Neural progenitor cell (in vitro differentiated cells): Measurements from ENCODE around the gene CEP128. TPM values are rescaled to one million over a fixed set of nuclear protein-coding genes. Genes with fewer than 3 reads are reported as not detected.
A peak's percentile ranks its signal among the peaks of the same experiment; 100 is the strongest.

Experiments used
- DNase-seq: peaks from one replicate; pipeline ENCODE4 v3.0.0-alpha.2; 2016; ENCODE audit warnings: low spot score
- H2AFZ ChIP-seq: fragments of 200-600 bp; sonication (generic); replicated peaks from 2 replicates; pipeline ENCODE4 v1.6.1; 2016; ENCODE audit warnings: antibody characterized with exemption
- H3F3A ChIP-seq: fragments of 200-600 bp; sonication (generic); 2 replicates; pipeline ENCODE4 v1.6.1; 2016; ENCODE audit warnings: antibody characterized with exemption, low read depth
- H3K27ac ChIP-seq: fragments of 200-600 bp; sonication (generic); 2 replicates; pipeline ENCODE4 v1.5.1; 2016; ENCODE audit warnings: mild to moderate bottlenecking
- H3K27me3 ChIP-seq: fragments of 200-600 bp; sonication (generic); 2 replicates; pipeline ENCODE4 v1.6.1; 2016; ENCODE audit warnings: mild to moderate bottlenecking, moderate library complexity
- H3K36me3 ChIP-seq: fragments of 200-600 bp; sonication (generic); 2 replicates; pipeline ENCODE4 v1.5.1; 2016
- H3K4me1 ChIP-seq: fragments of 200-600 bp; sonication (generic); 2 replicates; pipeline ENCODE4 v1.6.1; 2016; ENCODE audit warnings: mixed run types
- H3K4me2 ChIP-seq: fragments of 200-600 bp; sonication (generic); 2 replicates; pipeline ENCODE4 v1.6.1; 2016
- H3K4me3 ChIP-seq: fragments of 200-600 bp; sonication (generic); 2 replicates; pipeline ENCODE4 v1.5.1; 2016
- H3K79me2 ChIP-seq: fragments of 200-600 bp; sonication (generic); 2 replicates; pipeline ENCODE4 v1.6.1; 2016; ENCODE audit warnings: low read depth
- H3K9ac ChIP-seq: fragments of 200-600 bp; sonication (generic); 2 replicates; pipeline ENCODE4 v1.6.1; 2016
- H3K9me3 ChIP-seq: fragments of 200-600 bp; sonication (generic); 2 replicates; pipeline ENCODE4 v1.5.1; 2016; ENCODE audit warnings: low read depth
- H4K20me1 ChIP-seq: fragments of 200-600 bp; sonication (generic); 2 replicates; pipeline ENCODE4 v1.6.1; 2016; ENCODE audit warnings: low read depth
- H3K27ac Mint-ChIP-seq: 3 replicates; pipeline ENCODE4 v1.8.0; 2021; ENCODE audit warnings: mixed read lengths
- H3K27me3 Mint-ChIP-seq: 2 replicates; pipeline ENCODE4 v1.8.0; 2022; ENCODE audit warnings: low read depth, mild to moderate bottlenecking, inconsistent platforms, moderate library complexity, mixed read lengths; ENCODE audit not compliant: insufficient read depth
- H3K36me3 Mint-ChIP-seq: 3 replicates; pipeline ENCODE4 v1.8.0; 2021; ENCODE audit warnings: mixed read lengths
- H3K4me1 Mint-ChIP-seq: 3 replicates; pipeline ENCODE4 v1.8.0; 2021; ENCODE audit warnings: mixed read lengths
- H3K4me3 Mint-ChIP-seq: 3 replicates; pipeline ENCODE4 v1.8.0; 2021; ENCODE audit warnings: mild to moderate bottlenecking, moderate library complexity, mixed read lengths
- H3K9me3 Mint-ChIP-seq: 3 replicates; pipeline ENCODE4 v1.8.0; 2020; ENCODE audit warnings: mixed read lengths
- CTCF ChIP-seq: fragments of 200-600 bp; sonication (generic); IDR thresholded peaks from 2 replicates; pipeline ENCODE4 v1.5.1; 2017; ENCODE audit warnings: antibody characterized with exemption, mild to moderate bottlenecking
- EZH2 ChIP-seq: fragments of 200-600 bp; sonication (generic); IDR thresholded peaks from 2 replicates; pipeline ENCODE4 v1.6.1; 2017; ENCODE audit warnings: antibody characterized with exemption, mild to moderate bottlenecking, moderate library complexity
- EZH2phosphoT487 ChIP-seq: fragments of 200-600 bp; sonication (generic); IDR thresholded peaks from 2 replicates; pipeline ENCODE4 v1.6.1; 2017; ENCODE audit warnings: antibody characterized with exemption
- total RNA-seq: library from RNA; depleted of rRNA; stranded (reverse); fragments of >200 nt; gene quantifications from 2 replicates; pipeline ENCODE4 v1.2.3, GENCODE V29; 2015; ENCODE audit warnings: low replicate concordance

The CEP128 gene
- total RNA-seq, 1 donor from 2014 or later = 12.1 TPM

DNA sequence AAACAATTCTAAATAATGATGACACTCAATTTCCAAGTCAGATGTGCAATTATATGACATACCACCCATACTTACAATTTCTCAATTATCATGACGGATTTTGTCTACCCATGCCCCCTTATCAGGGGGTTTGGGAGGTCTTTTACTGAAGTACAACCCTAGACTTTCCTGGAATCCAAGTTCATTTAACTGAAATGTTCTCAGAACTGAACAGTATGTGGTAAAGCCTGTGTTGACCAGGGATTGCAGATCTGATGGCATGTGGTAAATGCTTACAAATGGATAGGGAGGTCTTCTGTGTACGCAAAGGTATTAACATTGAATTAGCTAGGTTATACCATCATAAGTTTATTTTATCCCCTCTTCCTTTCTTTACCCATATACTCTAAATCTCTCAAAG, 281.8 kb downstream of the CEP128 start:
- Mint-ChIP-seq H3K9me3 (no peaks in the 10 kb centered on the region), H3K27me3 (no peaks in the 10 kb centered on the region), H3K36me3 (no peaks in the 10 kb centered on the region), H3K4me1 (peaks cover 4% of the 10 kb centered on the region), H3K4me3 (no peak overlapping the region), H3K27ac (no peak overlapping the region)
- H3K79me2 ChIP-seq = no peaks in the 10 kb centered on the region
- H3K27me3 ChIP-seq = no peaks in the 10 kb centered on the region
- DNase-seq = no peak
- TF ChIP-seq EZH2phosphoT487 (no peak), CTCF (no peak), EZH2 (no peak)
- H3F3A ChIP-seq = no peaks in the 10 kb centered on the region
- no peak overlapping the region for H3K9ac ChIP-seq
- no peak overlapping the region for H3K4me2 ChIP-seq
- no peaks in the 10 kb centered on the region for H4K20me1 ChIP-seq
- H3K4me1 ChIP-seq = peaks cover 12% of the 10 kb centered on the region
- no peaks in the 10 kb centered on the region for H3K36me3 ChIP-seq
- no peaks in the 10 kb centered on the region for H3K9me3 ChIP-seq
- no peak overlapping the region for H3K27ac ChIP-seq
- H3K4me3 ChIP-seq = no peak overlapping the region
- H2AFZ ChIP-seq = no peak overlapping the region

DNA sequence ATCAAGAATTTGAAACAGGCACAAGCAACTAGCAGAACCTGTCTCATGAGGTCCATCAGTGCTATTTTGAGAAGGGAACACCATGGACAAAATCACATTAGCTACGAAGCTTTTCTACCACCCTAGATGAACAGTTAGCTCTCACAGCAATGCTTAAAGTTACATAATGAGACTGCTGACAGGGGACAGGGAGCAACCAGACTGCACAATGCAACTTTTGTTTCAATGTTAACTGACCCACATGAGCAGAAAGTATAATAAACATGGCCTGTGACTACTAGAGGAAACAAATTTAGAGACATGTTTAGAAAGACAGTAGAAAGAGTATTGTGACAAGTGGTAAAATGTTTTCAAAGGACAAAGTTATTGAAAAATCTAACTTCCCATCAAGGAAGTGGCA, 282.8 kb downstream of the CEP128 start:
- no peaks in the 10 kb centered on the region for H3K36me3 Mint-ChIP-seq
- Histone ChIP-seq H3K27me3 (no peaks in the 10 kb centered on the region), H3K79me2 (no peaks in the 10 kb centered on the region), H3K36me3 (no peaks in the 10 kb centered on the region), H4K20me1 (no peaks in the 10 kb centered on the region), H3K4me3 (no peak overlapping the region), H3K4me1 (peaks cover 10% of the 10 kb centered on the region), H3K27ac (no peak overlapping the region), H2AFZ (no peak overlapping the region), H3K4me2 (no peak overlapping the region), H3K9ac (no peak overlapping the region), H3F3A (no peaks in the 10 kb centered on the region), H3K9me3 (no peaks in the 10 kb centered on the region)
- H3K4me3 Mint-ChIP-seq = no peak overlapping the region
- H3K27ac Mint-ChIP-seq = peak overlapping the region; percentile 18
- no peak for TF ChIP-seq EZH2
- no peak for TF ChIP-seq CTCF
- TF ChIP-seq EZH2phosphoT487 = no peak
- no peaks in the 10 kb centered on the region for H3K27me3 Mint-ChIP-seq
- DNase-seq = peak; percentile 3
- peaks cover 4% of the 10 kb centered on the region for H3K4me1 Mint-ChIP-seq
- H3K9me3 Mint-ChIP-seq = no peaks in the 10 kb centered on the region

DNA sequence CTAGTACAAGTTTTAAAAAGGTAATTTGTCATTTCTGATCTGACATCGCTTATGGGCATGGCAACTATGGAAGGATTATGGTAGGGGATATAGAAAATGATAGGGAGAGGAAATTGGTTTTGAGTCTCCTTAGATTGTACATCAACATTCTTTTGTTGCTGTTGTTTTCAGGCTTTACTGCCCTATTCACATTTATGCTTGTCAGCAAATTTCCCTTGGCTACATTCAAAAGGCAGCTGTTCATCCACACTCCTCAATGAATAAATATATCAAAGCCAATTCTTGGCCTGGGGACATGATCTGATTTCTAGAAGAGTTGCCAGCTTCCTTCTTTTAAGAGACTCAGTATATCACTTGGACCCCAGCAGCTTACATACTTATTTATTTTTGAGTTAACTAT, 283.4 kb downstream of the CEP128 start:
- Mint-ChIP-seq H3K27me3 (no peaks in the 10 kb centered on the region), H3K9me3 (no peaks in the 10 kb centered on the region), H3K4me1 (peaks cover 4% of the 10 kb centered on the region), H3K27ac (no peak overlapping the region), H3K36me3 (no peaks in the 10 kb centered on the region), H3K4me3 (no peak overlapping the region)
- no peaks in the 10 kb centered on the region for H3K9me3 ChIP-seq
- no peaks in the 10 kb centered on the region for H3K79me2 ChIP-seq
- H3K27me3 ChIP-seq = no peaks in the 10 kb centered on the region
- H3K4me2 ChIP-seq = no peak overlapping the region
- peaks cover 10% of the 10 kb centered on the region for H3K4me1 ChIP-seq
- H3F3A ChIP-seq = no peaks in the 10 kb centered on the region
- DNase-seq = no peak
- H3K27ac ChIP-seq = no peak overlapping the region
- no peak overlapping the region for H2AFZ ChIP-seq
- no peaks in the 10 kb centered on the region for H4K20me1 ChIP-seq
- no peaks in the 10 kb centered on the region for H3K36me3 ChIP-seq
- H3K9ac ChIP-seq = no peak overlapping the region
- TF ChIP-seq CTCF (no peak), EZH2phosphoT487 (no peak), EZH2 (no peak)
- no peak overlapping the region for H3K4me3 ChIP-seq
